K562 (cell line): ENCODE results near the gene SLC25A45. TPM values are rescaled to one million over a fixed set of nuclear protein-coding genes. Genes with fewer than 3 reads are reported as not detected.

Experiments used
- ATAC-seq: fragments of 200-7000 bp; cut with Tn5 transposase; 3 replicates; pipeline ENCODE4 v1.9.1; 2020; ENCODE audit warnings: moderate library complexity
- BruUV-seq: library from RNA; stranded (reverse); fragments of 400-500 nt; replicated peaks from 2 replicates; lab custom pipeline; 2021; lab: Mats Ljungman, UMichigan
- CTCF ChIA-PET: fragments of 300-600 bp; formaldehyde crosslinking; extraction: SDS; loops from one replicate; lab custom pipeline; 2021; ENCODE audit warnings: low intra/inter-chr PET ratio; lab: Yijun Ruan, JAX
- POLR2A ChIA-PET: fragments of 300-600, 350-650 bp; sonication (Branson Sonifier 250); formaldehyde crosslinking; extraction: SDS; loops from one replicate; lab custom pipeline; 2021; ENCODE audit warnings: antibody characterized with exemption, inconsistent platforms; lab: Yijun Ruan, JAX
- DNase-seq, 4 experiments: peaks; one replicate each; pipeline versions ENCODE4 v3.0.0 to v3.0.0-alpha.2; 2011 to 2018; ENCODE audit warnings: low spot score in 3 of 4, mixed read lengths in 3 of 4; ENCODE audit errors: extremely low read depth in 1 of 4
- FAIRE-seq: peaks from 2 replicates; lab custom pipeline; 2011; peaks lifted over from hg19 to GRCh38; lab: Jason Lieb, UNC
- H2AFZ ChIP-seq: 2 replicates; pipeline ENCODE4 v1.6.0; 2011; ENCODE audit warnings: low read depth, low read length, control low read depth, inconsistent platforms
- H3K27ac ChIP-seq: fragments of 200-600 bp; 3 replicates; pipeline ENCODE4 v1.8.0; 2011; ENCODE audit warnings: low read depth, mild to moderate bottlenecking, control low read depth, inconsistent platforms, low read length, moderate library complexity, mixed read lengths; ENCODE audit errors: extremely low read depth
- H3K27me3 ChIP-seq, 2 experiments: fragments of 300-600 bp in 1 of 2; 2 replicates in 1 of 2; 3 replicates in 1 of 2; pipeline versions ENCODE4 v1.6.0 to v1.8.0; 2011; ENCODE audit warnings: inconsistent platforms in 2 of 2, low read length in 2 of 2, mild to moderate bottlenecking in 1 of 2, mixed read lengths in 1 of 2, moderate library complexity in 1 of 2; ENCODE audit not compliant: control insufficient read depth in 2 of 2, insufficient read depth in 2 of 2
- H3K36me3 ChIP-seq: fragments of 300-600 bp; 3 replicates; pipeline ENCODE4 v1.8.0; 2011; ENCODE audit warnings: mild to moderate bottlenecking, low read length, inconsistent platforms; ENCODE audit not compliant: control insufficient read depth, insufficient read depth
- H3K4me1 ChIP-seq, 2 experiments: fragments of 200-600 bp in 1 of 2; replicated peaks in 1 of 2; 2 replicates in 1 of 2; 3 replicates in 1 of 2; pipeline versions ENCODE4 v1.5.1 to v1.8.0; 2011; ENCODE audit warnings: inconsistent platforms in 2 of 2, low read length in 2 of 2, mild to moderate bottlenecking in 1 of 2, mixed read lengths in 1 of 2, moderate library complexity in 1 of 2; ENCODE audit not compliant: control insufficient read depth in 2 of 2, insufficient read depth in 2 of 2
- H3K4me2 ChIP-seq: 2 replicates; pipeline ENCODE4 v1.6.1; 2011; ENCODE audit warnings: low read length, control low read depth, inconsistent platforms, mixed read lengths; ENCODE audit not compliant: insufficient read depth
- H3K4me3 ChIP-seq: fragments of 200-600 bp; sonication (generic), shearing (Covaris generic); 2 replicates; pipeline ENCODE4 v1.5.1; 2016; ENCODE audit warnings: control low read depth, inconsistent platforms
- H3K79me2 ChIP-seq: fragments of 200-600 bp; 3 replicates; pipeline ENCODE4 v1.8.0; 2011; ENCODE audit warnings: low read length, inconsistent platforms; ENCODE audit not compliant: control insufficient read depth, insufficient read depth
- H3K9ac ChIP-seq, 2 experiments: 2 replicates each; pipeline versions ENCODE4 v1.6.0 to v1.6.1; 2011; ENCODE audit warnings: low read depth in 2 of 2, low read length in 2 of 2, control low read depth in 1 of 2, inconsistent platforms in 1 of 2, mild to moderate bottlenecking in 1 of 2, mixed read lengths in 1 of 2; ENCODE audit not compliant: insufficient read depth in 1 of 2
- H3K9me1 ChIP-seq: one replicate; pipeline ENCODE4 v1.6.0; 2011; ENCODE audit warnings: inconsistent platforms, mild to moderate bottlenecking, low read length, moderate library complexity; ENCODE audit not compliant: control insufficient read depth, insufficient read depth
- H3K9me3 ChIP-seq: replicated peaks from 2 replicates; pipeline ENCODE4 v1.5.1; 2011; ENCODE audit warnings: low read depth, low read length, inconsistent platforms; ENCODE audit not compliant: control insufficient read depth, insufficient read depth
- H4K20me1 ChIP-seq: replicated peaks from 2 replicates; pipeline ENCODE4 v1.6.1; 2011; ENCODE audit warnings: low read length, inconsistent platforms, mixed read lengths; ENCODE audit not compliant: control insufficient read depth, insufficient read depth
- ESRRB ChIP-seq: fragments of 250-450 bp; sonication (Bioruptor Pico); IDR thresholded peaks from 2 replicates; pipeline ENCODE4 v1.5.0; 2020; ENCODE audit warnings: mild to moderate bottlenecking, moderate library complexity, borderline replicate concordance
- KDM1A ChIP-seq, 2 experiments: fragments of 450-650 bp; IDR thresholded peaks; 2 replicates each; pipeline ENCODE4 v1.6.1; 2016; ENCODE audit warnings: mild to moderate bottlenecking in 2 of 2
- NUFIP1 ChIP-seq: fragments of 450-650 bp; IDR thresholded peaks from 2 replicates; pipeline ENCODE4 v1.6.1; 2018; ENCODE audit not compliant: partially characterized antibody
- RB1 ChIP-seq: fragments of 450-650 bp; IDR thresholded peaks from 2 replicates; pipeline ENCODE4 v1.6.1; 2017; ENCODE audit warnings: low read depth, mild to moderate bottlenecking
- SETDB1 ChIP-seq: IDR thresholded peaks from one replicate; pipeline ENCODE4 v1.6.1; 2012; ENCODE audit warnings: low read length, control low read depth, inconsistent platforms
- ZBTB40 ChIP-seq, 2 experiments: fragments of 450-650 bp in 1 of 2; sonication (generic) in 1 of 2; formaldehyde crosslinking in 1 of 2; IDR thresholded peaks; 2 replicates each; pipeline versions ENCODE4 v1.7.1 to v1.9.0; 2016 to 2022; ENCODE audit warnings: inconsistent platforms in 1 of 2, mild to moderate bottlenecking in 1 of 2, missing genetic modification reagents in 1 of 2
- ZKSCAN8 ChIP-seq: fragments of 200-800 bp; sonication (Bioruptor generic); IDR thresholded peaks from 2 replicates; pipeline ENCODE4 v1.6.1; 2016; ENCODE audit warnings: missing genetic modification characterization, missing compliant biosample characterization
- ZNF512 ChIP-seq: IDR thresholded peaks from 2 replicates; pipeline ENCODE4 v1.6.1; 2016; ENCODE audit warnings: missing genetic modification characterization, missing compliant biosample characterization
- WGBS: fragments of 100-300 bp; shearing (Covaris generic); methylation state at CpG from one replicate; pipeline ENCODE4 v1.1.6; 2016; ENCODE audit warnings: low coverage, mixed read lengths; ENCODE audit not compliant: insufficient coverage; ENCODE audit errors: missing lambda C conversion rate; 5-methylcytosine and 5-hydroxymethylcytosine counted together
- in situ Hi-C: fragments of 300-500 bp; cut with MboI; formaldehyde crosslinking; loops from 4 replicates; pipeline ENCODE4 v1.15.0; 2018; ENCODE audit warnings: inconsistent platforms, mixed read lengths
- intact Hi-C: fragments of 100-400 bp; cut with micrococcal nuclease; formaldehyde crosslinking; loops from 2 replicates; pipeline ENCODE4 v1.14.2; 2022
- polyA plus RNA-seq, 8 experiments: library from polyadenylated mRNA; depleted of rRNA in 4 of 8; stranded (reverse) in 5 of 8; unstranded in 3 of 8; fragments of >200 nt; fragmentation: Nextera tagmentation in 2 of 8; fragmentation: Illumina TruSeq in 1 of 8; extraction: Ambion mirVana in 2 of 8; extraction: Trizol in 1 of 8; gene quantifications; 2 replicates each; pipeline versions ENCODE4 v1.2.1 to v1.2.3, GENCODE V29; 2011 to 2014; ENCODE audit warnings: inconsistent platforms in 1 of 8, missing spikeins in 1 of 8
- total RNA-seq, 7 experiments: library from RNA; depleted of rRNA in 6 of 7; stranded (reverse); fragments of >200 nt in 6 of 7; fragmentation: Illumina TruSeq in 2 of 7; extraction: Trizol in 2 of 7; gene quantifications; 2 replicates each; pipeline versions ENCODE4 v1.2.1 to v1.2.3, GENCODE V29; 2011 to 2021; ENCODE audit warnings: low replicate concordance in 1 of 7

Gene SLC25A45
- total and polyA plus RNA-seq, 9 of the 15 experiments (the other 6 are each of a cell fraction or from before 2014, with no cell fraction given): 0.15 to 2.3 (median 0.68) TPM

- TF ChIP-seq RB1 (peak; percentile 38; the same call in 1 of the 2 replicates), NUFIP1 (no peak), KDM1A (IDR thresholded peaks at IDR 0.05) (peak in 1 of 2 experiments; percentile 27; a peak in 1 of 4 replicates)
These were observed 52.5 kb downstream of the SLC25A45 start (continued) for GRCh38 chr11:65329944-65330403.

- H3K27ac ChIP-seq: no peak overlapping the region; the same call in 1 of the 3 replicates
- H3K9ac ChIP-seq: peak overlapping the region in 1 of 2 experiments; percentile 44; a peak in 2 of 4 replicates
- no peak overlapping the region for H3K4me3 ChIP-seq
- CTCF ChIA-PET: interaction anchor here (0.8 to 2.2 kb wide), 4 partner anchors 13 to 219 kb away, joined by 6 to 26 read pairs (median 6); no protein-coding TSS in a partner anchor
- no peaks in the 10 kb centered on the region for H3K9me3 ChIP-seq
- TSS peak; percentile 81 for BruUV-seq
- peak overlapping the region; percentile 24; the same call in 1 of the 2 replicates for H3K4me2 ChIP-seq
- WGBS: 5% methylated on average over 2 of the region's 2 CpGs
- intact Hi-C loops (no loop called here), in situ Hi-C loops (no loop called here)
- H3K27me3 ChIP-seq: no peaks in the 10 kb centered on the region
- POLR2A ChIA-PET: interaction anchor here (0.7 to 8.2 kb wide), 15 partner anchors 9 to 212 kb away, joined by 3 to 119 read pairs (median 3); partner anchors contain the start of gene MALAT1
- peak overlapping the region; percentile 89 for H2AFZ ChIP-seq
- no peak for ATAC-seq
- DNase-seq: no peak
- H3K36me3 ChIP-seq: no peaks in the 10 kb centered on the region
- H3K79me2 ChIP-seq: peaks cover 11% of the 10 kb centered on the region
- H4K20me1 ChIP-seq: no peaks in the 10 kb centered on the region
- no peak for FAIRE-seq
- no peaks in the 10 kb centered on the region for H3K9me1 ChIP-seq
- peaks cover 8 to 10% of the 10 kb centered on the region in 2 experiments; a peak in 4 of 5 replicates for H3K4me1 ChIP-seq
- TF ChIP-seq ZKSCAN8 (0 out of 2 replicates have a peak, but pooled peaks have one; percentile 22), ESRRB (CRISPR knock-in tag) (no peak), SETDB1 (no peak), ZBTB40 (IDR thresholded peaks at IDR 0.05) (peak; percentile 41; the same call in 1 of the 2 replicates), ZBTB40 (CRISPR knock-in tag; IDR thresholded peaks at IDR 0.05) (no peak), ZNF512 (tag) (peak; percentile 65), NUFIP1 (no peak)
These were observed 53.0 kb downstream of the SLC25A45 start for GRCh38 chr11:65329478-65329877.
